ENCODE measurements around the gene LIN7A.

DNA sequence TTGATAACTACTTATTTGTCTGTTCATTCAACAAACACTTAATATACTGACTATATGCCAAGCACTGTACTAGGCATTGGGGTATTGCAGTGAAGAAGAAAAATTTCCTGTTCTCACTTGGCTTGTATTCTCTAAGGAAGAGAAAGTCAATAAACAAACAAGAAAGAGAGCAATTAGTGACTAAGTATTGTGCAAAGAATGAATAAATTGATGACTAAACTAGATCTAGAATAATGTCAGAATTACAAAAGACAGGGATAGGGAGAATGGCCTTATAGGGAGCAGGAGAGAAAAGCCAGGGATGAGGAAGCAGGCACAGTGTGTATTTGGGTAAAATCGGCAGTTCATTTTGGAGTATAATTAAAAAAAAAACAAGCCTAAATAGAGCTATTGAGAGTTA, 4.2 kb upstream of the LIN7A start:
- TF ChIP-seq REST (IDR thresholded peaks at IDR 0.05; ENCODE audit: insufficient read depth in 1 of 2, low read depth in 2 of 2, low read length in 1 of 2) (no peak), CTCF (IDR thresholded peaks at IDR 0.05) (no peak)

Measured in Panc1 (cell line).